ENCODE measurements around the gene DPP10.

DNA sequence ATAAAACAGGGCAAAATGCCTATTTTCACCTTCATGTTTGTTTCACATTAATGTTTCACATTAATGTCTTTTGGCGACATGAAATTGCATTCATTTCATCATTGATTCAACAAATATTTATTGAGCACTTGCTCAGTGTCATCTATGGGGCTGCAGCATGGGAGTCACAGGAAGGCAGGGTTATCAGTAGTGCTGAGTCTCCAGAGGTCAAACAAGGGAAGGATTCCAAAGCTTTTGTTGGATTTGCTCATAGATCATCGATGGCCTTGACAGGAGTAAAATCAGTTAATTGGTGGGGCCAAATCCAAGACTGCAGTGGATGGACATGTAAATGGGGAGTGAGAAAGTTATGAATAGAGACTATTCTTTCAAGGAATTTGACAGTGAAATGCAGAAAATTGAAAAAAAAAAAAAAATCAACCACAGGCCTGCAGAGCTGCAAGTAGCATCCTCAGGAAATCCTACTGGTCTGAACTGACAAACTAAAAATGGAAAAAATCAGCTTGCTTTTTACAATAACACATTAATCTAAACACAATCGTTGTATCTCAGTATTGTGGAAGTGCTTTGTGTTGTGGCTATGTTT is 1290.8 kb downstream of the DPP10 start:
- TF ChIP-seq, protein P1, sequence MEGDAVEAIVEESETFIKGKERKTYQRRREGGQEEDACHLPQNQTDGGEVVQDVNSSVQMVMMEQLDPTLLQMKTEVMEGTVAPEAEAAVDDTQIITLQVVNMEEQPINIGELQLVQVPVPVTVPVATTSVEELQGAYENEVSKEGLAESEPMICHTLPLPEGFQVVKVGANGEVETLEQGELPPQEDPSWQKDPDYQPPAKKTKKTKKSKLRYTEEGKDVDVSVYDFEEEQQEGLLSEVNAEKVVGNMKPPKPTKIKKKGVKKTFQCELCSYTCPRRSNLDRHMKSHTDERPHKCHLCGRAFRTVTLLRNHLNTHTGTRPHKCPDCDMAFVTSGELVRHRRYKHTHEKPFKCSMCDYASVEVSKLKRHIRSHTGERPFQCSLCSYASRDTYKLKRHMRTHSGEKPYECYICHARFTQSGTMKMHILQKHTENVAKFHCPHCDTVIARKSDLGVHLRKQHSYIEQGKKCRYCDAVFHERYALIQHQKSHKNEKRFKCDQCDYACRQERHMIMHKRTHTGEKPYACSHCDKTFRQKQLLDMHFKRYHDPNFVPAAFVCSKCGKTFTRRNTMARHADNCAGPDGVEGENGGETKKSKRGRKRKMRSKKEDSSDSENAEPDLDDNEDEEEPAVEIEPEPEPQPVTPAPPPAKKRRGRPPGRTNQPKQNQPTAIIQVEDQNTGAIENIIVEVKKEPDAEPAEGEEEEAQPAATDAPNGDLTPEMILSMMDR (IDR thresholded peaks at IDR 0.05) = no peak
- TF ChIP-seq POLR2AphosphoS5 (IDR thresholded peaks at IDR 0.05) (no peak), POLR2A (IDR thresholded peaks at IDR 0.05; ENCODE audit: low read depth) (no peak), EP300 (IDR thresholded peaks at IDR 0.05) (no peak)

Measured in esophagus muscularis mucosa (tissue), 4 donors.